Measurements from ENCODE around the gene DNAH10. TPM values are rescaled to one million over a fixed set of nuclear protein-coding genes. Genes with fewer than 3 reads are reported as not detected.

The DNAH10 gene
- total RNA-seq, 1 experiment from 2014 or later, result 0.17 TPM

- WGBS (ENCODE audit: extremely low coverage, insufficient read length, low lambda C conversion rate), result no CpG with 5 or more reads among the region's 12 CpGs
- H2BK120ac ChIP-seq (ENCODE audit: low read depth, low read length, poor library complexity, severe bottlenecking), result no peak overlapping the region
- H3K4me1 ChIP-seq (ENCODE audit: insufficient read depth, low read length), result no peaks in the 10 kb centered on the region
- H3K9ac ChIP-seq (ENCODE audit: extremely low read depth, insufficient read length, low read length), result no peak overlapping the region
- DNase-seq, result no peak
- H3K27ac Mint-ChIP-seq, result peak overlapping the region in 1 of 3 experiments; percentile 78; a peak in 1 of 7 replicates
- H3K27me3 Mint-ChIP-seq (ENCODE audit: low read depth), result no peaks in the 10 kb centered on the region
- no peak overlapping the region for H2BK15ac ChIP-seq (ENCODE audit: low read depth, low read length)
- no peaks in the 10 kb centered on the region for H3K79me2 ChIP-seq (ENCODE audit: insufficient read depth, low read length)
- H3K18ac ChIP-seq (ENCODE audit: insufficient read length, low read depth, low read length), result no peak overlapping the region
- H3K9me3 ChIP-seq (ENCODE audit: control insufficient read depth, low read depth, low read length), result no peaks in the 10 kb centered on the region
- no peak overlapping the region for H3K23ac ChIP-seq (ENCODE audit: insufficient read length, low read depth, low read length)
- no peaks in the 10 kb centered on the region for H3K4me1 Mint-ChIP-seq
- H3K14ac ChIP-seq (ENCODE audit: insufficient read depth, low read length), result no peak overlapping the region
- no peaks in the 10 kb centered on the region for H3K27me3 ChIP-seq (ENCODE audit: insufficient read depth, low read length)
- no peak overlapping the region for H4K8ac ChIP-seq (replicated peaks; ENCODE audit: insufficient read length, low read depth, low read length)
- H2BK5ac ChIP-seq (ENCODE audit: insufficient read length, low read length), result no peak overlapping the region
- H3K23me2 ChIP-seq (ENCODE audit: insufficient read length, low read depth, low read length, poor library complexity, severe bottlenecking), result no peaks in the 10 kb centered on the region
- no peak overlapping the region for H3K4me3 Mint-ChIP-seq
- no peak overlapping the region for H2AFZ ChIP-seq (ENCODE audit: low read length)
- no peak overlapping the region for H4K5ac ChIP-seq (ENCODE audit: insufficient read length, low read depth, low read length)
- H2BK20ac ChIP-seq (ENCODE audit: low read depth, low read length, poor library complexity, severe bottlenecking), result no peak overlapping the region
- H3K9me3 Mint-ChIP-seq, result no peaks in the 10 kb centered on the region
- H3K56ac ChIP-seq (ENCODE audit: insufficient read length, low read depth, low read length), result no peak overlapping the region
- no peak overlapping the region for H2AK5ac ChIP-seq (ENCODE audit: insufficient read length, low read length)
- no peak overlapping the region for H3K4me2 ChIP-seq (ENCODE audit: insufficient read depth, insufficient read length, low read length)
- no peak overlapping the region for H3K27ac ChIP-seq (ENCODE audit: insufficient read length, low read depth, low read length)
- H3K4ac ChIP-seq (ENCODE audit: low read depth, low read length), result no peak overlapping the region
- peaks cover 73 to 94% (median 89%) of the 10 kb centered on the region in 3 experiments; a peak in 6 of 7 replicates for H3K36me3 Mint-ChIP-seq (ENCODE audit: insufficient read depth in 1 of 3, low read depth in 3 of 3)
- no peaks in the 10 kb centered on the region for H4K20me1 ChIP-seq (ENCODE audit: control insufficient read depth, insufficient read depth, insufficient read length)
- H3T11ph ChIP-seq (ENCODE audit: low read length), result no peak overlapping the region
- no peaks in the 10 kb centered on the region for H3K79me1 ChIP-seq (ENCODE audit: insufficient read depth, low read depth, low read length, poor library complexity, severe bottlenecking)
- no peak overlapping the region for H4K91ac ChIP-seq (ENCODE audit: insufficient read length, low read depth, low read length)
- H2BK12ac ChIP-seq (ENCODE audit: insufficient read length, low read depth, low read length), result no peak overlapping the region
- TF ChIP-seq CTCF (conservative IDR thresholded peaks at IDR 0.05), result no peak
These were observed 29.9 kb upstream of the DNAH10 start for GRCh38 chr12:123732251-123732650.

All from H9 (cell line).